HepG2 (cell line): ENCODE measurements around the gene KIAA1217.

Source experiments
- CTCF ChIP-seq: sonication (generic); formaldehyde crosslinking; IDR thresholded peaks from 2 replicates; pipeline ENCODE4 v1.5.0; 2020; ENCODE audit warnings: mild to moderate bottlenecking, missing genetic modification reagents, moderate library complexity
- E2F1 ChIP-seq: sonication (generic); formaldehyde crosslinking; IDR thresholded peaks from 2 replicates; pipeline ENCODE4 v1.5.0; 2020; ENCODE audit warnings: missing genetic modification reagents
- IRF9 ChIP-seq: sonication (generic); formaldehyde crosslinking; IDR thresholded peaks from 2 replicates; pipeline ENCODE4 v1.8.0; 2022; ENCODE audit warnings: missing genetic modification reagents, mild to moderate bottlenecking, borderline replicate concordance
- RBM39 ChIP-seq: fragments of 200-400 bp; formaldehyde crosslinking; IDR thresholded peaks from one replicate; pipeline ENCODE4 v1.6.1; 2018; ENCODE audit warnings: antibody characterized with exemption, mild to moderate bottlenecking, low read depth, low read length; ENCODE audit not compliant: poor library complexity, severe bottlenecking

- TF ChIP-seq CTCF (no peak), RBM39 (no peak), E2F1 (CRISPR knock-in tag) (no peak), IRF9 (CRISPR knock-in tag) (no peak)
Measured at GRCh38 chr10:24353319-24353718, 144.4 kb downstream of the KIAA1217 start.
